Measurements from ENCODE around the gene RFX5. TPM values are rescaled to one million over a fixed set of nuclear protein-coding genes. Genes with fewer than 3 reads are reported as not detected.

RFX5 gene
- total and polyA plus RNA-seq, 12 donors: 6.5 to 38.4 (median 21.5) TPM

- no peaks in the 10 kb centered on the region for H3K27me3 ChIP-seq
- WGBS, 2 donors: 78 to 80% methylated on average over 7 of the region's 7 CpGs
- no peak for ATAC-seq
- intact Hi-C loops (cut with DNase I): loop anchor here in 1 of 10 donors (5.0 kb wide), 1 partner anchor 43 kb away; the partner anchor contains the start of gene ZNF687
- H3K36me3 ChIP-seq: peaks cover 0 to 58% (median 11%) of the 10 kb centered on the region in 9 donors
- H3K9me3 ChIP-seq: no peaks in the 10 kb centered on the region
- H3K4me1 ChIP-seq: peaks cover 0 to 55% (median 29%) of the 10 kb centered on the region in 9 donors
- peak overlapping the region in 3 of 10 donors; percentile 79 to 95 (median 89) for H3K4me3 ChIP-seq
- H3K27ac ChIP-seq: peak overlapping the region in 2 of 10 donors; percentile 97 to 98
- no peak for DNase-seq
- TF ChIP-seq, protein P1, sequence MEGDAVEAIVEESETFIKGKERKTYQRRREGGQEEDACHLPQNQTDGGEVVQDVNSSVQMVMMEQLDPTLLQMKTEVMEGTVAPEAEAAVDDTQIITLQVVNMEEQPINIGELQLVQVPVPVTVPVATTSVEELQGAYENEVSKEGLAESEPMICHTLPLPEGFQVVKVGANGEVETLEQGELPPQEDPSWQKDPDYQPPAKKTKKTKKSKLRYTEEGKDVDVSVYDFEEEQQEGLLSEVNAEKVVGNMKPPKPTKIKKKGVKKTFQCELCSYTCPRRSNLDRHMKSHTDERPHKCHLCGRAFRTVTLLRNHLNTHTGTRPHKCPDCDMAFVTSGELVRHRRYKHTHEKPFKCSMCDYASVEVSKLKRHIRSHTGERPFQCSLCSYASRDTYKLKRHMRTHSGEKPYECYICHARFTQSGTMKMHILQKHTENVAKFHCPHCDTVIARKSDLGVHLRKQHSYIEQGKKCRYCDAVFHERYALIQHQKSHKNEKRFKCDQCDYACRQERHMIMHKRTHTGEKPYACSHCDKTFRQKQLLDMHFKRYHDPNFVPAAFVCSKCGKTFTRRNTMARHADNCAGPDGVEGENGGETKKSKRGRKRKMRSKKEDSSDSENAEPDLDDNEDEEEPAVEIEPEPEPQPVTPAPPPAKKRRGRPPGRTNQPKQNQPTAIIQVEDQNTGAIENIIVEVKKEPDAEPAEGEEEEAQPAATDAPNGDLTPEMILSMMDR (IDR thresholded peaks at IDR 0.05): no peak
Measured at GRCh38 chr1:151325231-151325630, 21.8 kb downstream of the RFX5 start.

DNA sequence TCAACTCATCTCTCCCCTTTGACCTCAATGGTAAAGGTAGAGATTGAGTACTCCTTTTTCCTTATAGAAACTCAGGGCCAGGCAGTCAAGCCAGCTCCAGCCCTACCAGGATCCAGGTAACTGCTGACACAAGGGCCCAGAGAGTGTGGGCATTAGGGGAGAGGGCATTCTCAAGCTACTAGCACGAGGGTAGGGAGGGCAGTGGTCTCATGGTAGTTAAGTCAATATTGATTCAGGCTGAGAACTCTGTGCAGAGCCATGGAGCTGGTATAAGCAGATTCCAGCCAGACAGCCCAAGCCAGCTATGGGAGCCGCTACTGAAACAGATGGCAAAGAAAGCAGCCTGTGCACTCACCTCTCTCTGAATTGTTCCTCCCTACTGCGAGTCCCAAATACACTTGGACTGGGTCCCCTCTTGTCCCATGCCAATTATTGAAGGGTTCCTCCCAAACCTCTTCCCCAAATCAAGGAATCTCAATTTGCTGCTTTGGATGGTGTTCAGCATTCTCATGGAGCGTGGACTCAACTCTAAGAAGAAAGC is 22.6 kb downstream of the RFX5 start:
- ATAC-seq: no peak
- Histone ChIP-seq H3K9me3 (no peaks in the 10 kb centered on the region), H3K4me3 (no peak overlapping the region), H3K27ac (peak overlapping the region in 1 of 10 donors; percentile 97), H3K36me3 (peaks cover 0 to 66% (median 11%) of the 10 kb centered on the region in 9 donors), H3K27me3 (no peaks in the 10 kb centered on the region), H3K4me1 (peaks cover 0 to 55% (median 33%) of the 10 kb centered on the region in 9 donors)
- intact Hi-C loops (cut with DNase I): no loop called here
- DNase-seq: no peak
- 85 to 98% methylated on average over 4 of the region's 4 CpGs for WGBS, 2 donors
- TF ChIP-seq, protein P1 (IDR thresholded peaks at IDR 0.05): no peak

- WGBS, 2 donors: 77 to 82% methylated on average over 3 of the region's 3 CpGs
- Histone ChIP-seq H3K27ac (no peak overlapping the region), H3K4me1 (peaks cover 6 to 39% (median 21%) of the 10 kb centered on the region in 9 donors), H3K36me3 (peaks cover 0 to 100% (median 23%) of the 10 kb centered on the region in 9 donors), H3K4me3 (no peak overlapping the region), H3K27me3 (no peaks in the 10 kb centered on the region), H3K9me3 (no peaks in the 10 kb centered on the region)
- no peak for DNase-seq
- ATAC-seq: no peak
- TF ChIP-seq, protein P1 (IDR thresholded peaks at IDR 0.05): no peak
- intact Hi-C loops (cut with DNase I): no loop called here
Measured at GRCh38 chr1:151318975-151319374, 28.1 kb downstream of the RFX5 start.

DNA sequence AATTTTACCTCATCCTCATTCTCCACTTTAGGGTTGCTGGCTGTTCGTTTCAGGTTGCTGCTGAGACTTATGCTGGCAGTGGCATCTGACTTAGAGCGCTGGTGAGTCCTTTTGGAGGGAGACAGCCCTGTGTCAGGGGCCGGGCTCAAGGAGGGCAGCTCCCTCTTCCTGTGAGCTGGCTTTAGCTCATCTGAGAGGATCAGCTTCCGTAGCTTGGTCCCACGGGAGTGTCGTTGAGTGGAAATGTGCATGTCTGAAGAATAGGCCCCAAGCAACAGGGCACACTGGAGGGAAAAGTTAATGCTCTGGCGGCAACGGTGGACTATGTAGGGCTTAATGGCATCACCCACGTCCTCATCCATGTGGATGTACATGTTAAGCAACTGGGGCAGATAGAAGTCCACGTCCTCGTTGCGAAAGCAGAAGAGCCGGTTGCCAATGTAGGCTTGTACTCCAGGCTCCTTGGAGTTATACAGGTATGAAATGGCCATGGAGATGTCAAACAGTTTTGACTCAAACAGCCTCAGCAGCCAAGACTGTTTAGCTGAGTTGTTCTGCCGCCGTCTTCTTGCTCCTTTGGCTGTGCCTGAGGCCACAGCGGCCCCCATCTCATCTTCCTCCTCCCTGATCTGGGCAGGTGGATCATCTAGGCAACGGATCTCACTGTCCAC is 31.4 kb downstream of the RFX5 start:
- H3K27me3 ChIP-seq: no peaks in the 10 kb centered on the region
- peak overlapping the region in 2 of 10 donors; percentile 14 to 40 for H3K27ac ChIP-seq
- H3K36me3 ChIP-seq: peaks cover 0 to 99% (median 19%) of the 10 kb centered on the region in 9 donors
- ATAC-seq (no peak), DNase-seq (no peak)
- H3K4me3 ChIP-seq: no peak overlapping the region
- H3K9me3 ChIP-seq: no peaks in the 10 kb centered on the region
- 78 to 81% methylated on average over 17 of the region's 17 CpGs for WGBS, 2 donors
- TF ChIP-seq, protein P1 (IDR thresholded peaks at IDR 0.05): no peak
- H3K4me1 ChIP-seq: peaks cover 26 to 58% (median 54%) of the 10 kb centered on the region in 9 donors
- intact Hi-C loops (cut with DNase I): no loop called here
